Astrocyte of the cerebellum (primary cell): ENCODE measurements around the gene PIP5K1C.

ENCODE experiments used
- DNase-seq: peaks from one replicate; pipeline ENCODE4 v3.0.0-alpha.2; 2011; ENCODE audit warnings: low read depth
- H3K4me3 ChIP-seq: 2 replicates; pipeline ENCODE4 v1.5.1; 2011; ENCODE audit warnings: mild to moderate bottlenecking, low read depth, low read length, moderate library complexity
- CTCF ChIP-seq: IDR thresholded peaks from 2 replicates; pipeline ENCODE4 v1.5.1; 2012; ENCODE audit warnings: low read length, low read depth, moderate library complexity, mild to moderate bottlenecking; ENCODE audit errors: missing control alignments
- in situ Hi-C: cut with HindIII; loops from 2 replicates; pipeline ENCODE4 v1.10.0; 2017; ENCODE audit warnings: low sequenced_read_pairs

PIP5K1C gene

GRCh38 chr19:3613818-3614661 is 86.2 kb downstream of the PIP5K1C start:
- H3K4me3 ChIP-seq, result no peak overlapping the region
- no peak for TF ChIP-seq CTCF
- DNase-seq, result no peak
- in situ Hi-C loops, result no loop called here

DNA sequence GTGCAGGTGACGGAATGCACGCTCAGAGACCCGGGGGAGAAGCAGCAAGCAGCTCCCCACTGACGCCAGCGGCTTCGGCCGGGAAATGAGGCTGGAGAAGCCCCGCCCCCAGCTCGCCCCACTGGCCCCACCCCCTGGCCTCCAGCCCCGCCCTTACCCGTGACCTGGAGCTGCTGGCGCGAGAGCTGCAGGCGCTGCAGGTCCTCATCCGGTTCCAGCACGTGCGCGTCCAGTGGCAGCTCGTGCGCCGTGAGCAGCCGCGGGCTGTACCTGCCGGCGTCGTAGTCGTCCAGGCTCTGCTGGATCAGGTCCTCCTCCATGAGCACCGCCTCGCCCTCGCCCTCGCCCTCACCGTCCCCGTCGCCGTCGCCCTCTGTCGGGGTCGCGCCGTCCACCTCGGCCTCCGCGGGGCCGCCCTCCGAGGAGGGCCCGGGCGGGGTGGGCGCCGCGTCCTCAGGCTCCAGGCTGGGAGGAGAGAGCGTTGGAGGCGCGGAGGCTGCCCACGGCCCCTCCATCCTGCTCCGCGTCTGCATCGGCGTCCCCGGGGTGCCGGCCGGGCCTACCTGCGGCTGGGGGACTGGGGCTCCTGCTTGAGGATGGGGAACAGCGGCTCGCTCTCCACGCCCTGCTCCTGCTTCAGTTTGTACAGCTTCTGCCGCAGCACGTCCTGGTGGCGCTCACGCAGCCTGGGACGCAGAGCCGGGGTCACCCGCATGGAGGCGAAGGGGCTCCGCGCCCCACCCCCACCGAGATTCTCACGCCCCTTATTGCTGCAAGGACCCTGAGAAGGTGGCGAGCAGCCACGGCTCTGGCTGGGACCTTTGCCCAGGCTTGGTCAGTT is 87.1 kb downstream of the PIP5K1C start:
- no peak overlapping the region for H3K4me3 ChIP-seq
- no peak for DNase-seq
- in situ Hi-C loops, result no loop called here
- TF ChIP-seq CTCF, result no peak

DNA sequence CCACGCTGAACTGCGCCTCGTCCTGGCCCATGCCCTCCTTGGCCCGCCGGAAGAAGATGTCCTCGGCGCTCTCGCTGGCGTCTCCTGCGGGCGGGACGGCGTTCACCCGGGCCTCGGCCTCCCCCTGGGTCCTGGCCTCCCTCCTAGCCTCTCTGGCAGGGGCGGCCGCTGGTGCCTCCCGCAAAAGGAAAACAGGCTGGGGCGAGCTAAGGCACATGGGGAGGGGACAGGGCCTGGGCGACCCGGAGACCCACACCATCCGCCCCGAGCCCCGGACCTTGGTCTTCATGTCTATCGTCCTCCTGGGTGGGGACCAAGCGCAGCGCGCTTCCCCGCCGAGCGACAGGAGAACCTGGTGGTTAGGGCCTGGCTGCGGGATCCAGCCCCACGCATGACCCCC is 87.9 kb downstream of the PIP5K1C start:
- H3K4me3 ChIP-seq, result no peak overlapping the region
- in situ Hi-C loops, result no loop called here
- TF ChIP-seq CTCF, result no peak
- DNase-seq, result no peak

GRCh38 chr19:3611841-3612240 is 88.4 kb downstream of the PIP5K1C start:
- in situ Hi-C loops, result no loop called here
- no peak overlapping the region for H3K4me3 ChIP-seq
- DNase-seq, result no peak
- TF ChIP-seq CTCF, result no peak

DNA sequence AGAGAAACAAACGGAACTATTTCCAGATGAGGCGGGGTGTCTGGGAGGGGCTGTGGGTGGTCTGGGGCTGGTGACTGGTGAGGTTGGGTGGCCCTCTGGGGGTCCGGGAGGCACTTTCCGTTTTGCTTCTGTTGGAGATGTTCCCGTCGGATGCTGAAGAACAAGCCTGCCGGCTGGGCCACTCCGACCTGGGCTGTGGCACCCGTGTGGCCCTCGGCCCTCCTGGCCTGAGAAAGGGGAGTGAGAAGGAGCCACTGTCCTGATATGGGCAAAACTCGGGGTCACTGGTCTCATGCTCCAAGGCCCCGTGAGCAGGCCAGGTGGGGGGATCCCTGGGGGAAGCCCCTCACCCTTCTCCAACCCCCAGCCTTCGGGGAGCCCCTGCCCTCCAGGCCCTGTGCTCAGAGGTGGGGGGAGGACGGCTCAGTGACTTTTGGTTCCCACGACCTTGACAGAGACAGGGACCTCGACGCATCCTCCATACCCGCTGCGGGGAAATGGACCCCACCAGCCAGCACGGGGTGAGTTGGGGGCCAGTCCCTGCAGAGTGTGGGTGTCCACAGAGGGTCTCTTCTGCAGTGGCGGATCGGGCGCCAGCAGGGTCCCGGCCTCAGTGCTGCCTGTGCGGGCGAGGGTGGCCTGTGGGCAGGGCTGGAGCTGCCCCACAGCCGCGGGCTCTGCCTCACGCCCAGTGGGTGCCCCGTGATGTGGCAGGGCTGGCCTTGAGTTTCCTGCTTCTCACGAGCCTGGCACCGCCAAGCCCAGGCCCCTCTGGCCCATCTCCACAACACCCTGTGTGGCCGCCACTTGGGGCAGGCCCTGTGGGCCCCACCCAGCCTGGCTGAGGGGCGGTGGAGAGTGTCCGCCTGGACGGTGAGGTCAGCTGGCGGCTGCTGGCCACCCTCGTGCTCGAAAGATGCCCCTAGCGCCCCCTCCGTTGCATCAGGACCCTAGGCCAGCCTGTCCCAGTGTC is 89.2 kb downstream of the PIP5K1C start:
- no peak for TF ChIP-seq CTCF
- in situ Hi-C loops, result no loop called here
- DNase-seq, result no peak
- no peak overlapping the region for H3K4me3 ChIP-seq
